ENCODE data around the gene TBC1D22A.
A peak's percentile ranks its signal among the peaks of the same experiment; 100 is the strongest.

Gene TBC1D22A

DNA sequence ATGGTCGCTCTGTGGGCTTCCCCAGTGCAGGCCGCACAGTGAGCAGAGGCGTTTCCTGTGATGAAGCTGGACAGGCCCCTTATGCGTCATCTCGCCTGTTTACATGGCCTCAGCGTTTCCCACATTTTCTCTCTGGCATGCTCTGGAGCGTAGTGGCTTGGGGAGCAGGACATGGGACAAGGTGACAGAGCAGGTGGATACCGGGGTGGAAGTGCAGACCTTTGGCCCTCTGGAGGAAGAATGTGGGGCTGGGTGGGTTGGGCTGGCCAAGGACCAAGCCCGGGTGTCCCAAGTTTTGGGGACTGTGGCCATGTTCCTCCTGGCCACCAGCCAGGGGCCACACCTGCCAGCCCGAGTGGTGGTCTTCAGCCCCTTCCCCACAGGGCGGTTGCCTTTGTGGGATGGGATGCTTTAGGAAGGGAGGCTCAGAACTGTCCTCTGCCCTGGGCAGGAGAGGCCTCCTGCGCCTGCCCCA is 446.6 kb downstream of the TBC1D22A start:
- TF ChIP-seq, protein P1, sequence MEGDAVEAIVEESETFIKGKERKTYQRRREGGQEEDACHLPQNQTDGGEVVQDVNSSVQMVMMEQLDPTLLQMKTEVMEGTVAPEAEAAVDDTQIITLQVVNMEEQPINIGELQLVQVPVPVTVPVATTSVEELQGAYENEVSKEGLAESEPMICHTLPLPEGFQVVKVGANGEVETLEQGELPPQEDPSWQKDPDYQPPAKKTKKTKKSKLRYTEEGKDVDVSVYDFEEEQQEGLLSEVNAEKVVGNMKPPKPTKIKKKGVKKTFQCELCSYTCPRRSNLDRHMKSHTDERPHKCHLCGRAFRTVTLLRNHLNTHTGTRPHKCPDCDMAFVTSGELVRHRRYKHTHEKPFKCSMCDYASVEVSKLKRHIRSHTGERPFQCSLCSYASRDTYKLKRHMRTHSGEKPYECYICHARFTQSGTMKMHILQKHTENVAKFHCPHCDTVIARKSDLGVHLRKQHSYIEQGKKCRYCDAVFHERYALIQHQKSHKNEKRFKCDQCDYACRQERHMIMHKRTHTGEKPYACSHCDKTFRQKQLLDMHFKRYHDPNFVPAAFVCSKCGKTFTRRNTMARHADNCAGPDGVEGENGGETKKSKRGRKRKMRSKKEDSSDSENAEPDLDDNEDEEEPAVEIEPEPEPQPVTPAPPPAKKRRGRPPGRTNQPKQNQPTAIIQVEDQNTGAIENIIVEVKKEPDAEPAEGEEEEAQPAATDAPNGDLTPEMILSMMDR (IDR thresholded peaks at IDR 0.05; ENCODE audit: low read length, missing control alignments) = no peak
- H3K4me3 ChIP-seq (replicated peaks; ENCODE audit: low read depth, low read length) = no peak overlapping the region
- DNase-seq (ENCODE audit: low read depth) = peak; percentile 24

- no peak for DNase-seq (ENCODE audit: low read depth)
- no peak overlapping the region for H3K4me3 ChIP-seq (replicated peaks; ENCODE audit: low read depth, low read length)
- TF ChIP-seq, protein P1 (IDR thresholded peaks at IDR 0.05; ENCODE audit: low read length, missing control alignments) = no peak
These were observed 447.1 kb downstream of the TBC1D22A start for GRCh38 chr22:47209547-47210023.

GRCh38 chr22:47210112-47210657 is 447.7 kb downstream of the TBC1D22A start:
- no peak overlapping the region for H3K4me3 ChIP-seq (replicated peaks; ENCODE audit: low read depth, low read length)
- TF ChIP-seq, protein P1 (IDR thresholded peaks at IDR 0.05; ENCODE audit: low read length, missing control alignments) = no peak
- DNase-seq (ENCODE audit: low read depth) = no peak

GRCh38 chr22:47210686-47211085 is 448.2 kb downstream of the TBC1D22A start:
- TF ChIP-seq, protein P1 (IDR thresholded peaks at IDR 0.05; ENCODE audit: low read length, missing control alignments) = no peak
- DNase-seq (ENCODE audit: low read depth) = no peak

DNA sequence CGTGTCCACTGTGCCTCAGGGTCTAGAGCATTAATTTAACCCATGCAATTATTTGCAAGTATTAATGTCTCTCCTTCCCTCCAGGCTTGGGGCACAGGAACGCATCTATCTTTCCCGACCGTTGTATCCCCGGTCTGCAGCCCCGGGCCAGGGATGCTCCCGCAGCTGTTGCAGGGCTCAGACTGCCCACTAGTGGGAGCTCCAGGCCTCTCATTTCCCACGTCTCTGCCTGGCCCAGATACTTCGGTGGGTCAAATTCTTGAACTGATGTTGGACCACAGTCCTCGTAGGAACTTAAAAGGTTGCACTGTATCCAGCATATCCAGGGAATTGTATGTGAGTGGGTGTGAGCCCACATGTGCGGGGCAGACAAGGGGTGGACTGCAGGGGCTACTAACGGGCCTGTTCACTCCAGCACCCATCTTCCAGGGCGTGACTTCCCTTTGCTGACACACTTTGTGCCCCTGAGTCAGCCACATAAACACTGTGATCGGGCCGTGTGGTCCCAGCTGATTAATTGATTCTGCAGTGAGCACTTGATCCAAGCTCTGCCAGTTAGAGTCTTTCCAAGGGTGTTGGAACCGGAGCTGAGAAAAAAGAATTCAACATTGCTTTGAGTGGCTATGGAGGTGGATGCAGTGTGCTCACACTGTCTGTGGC is 451.3 kb downstream of the TBC1D22A start:
- DNase-seq (ENCODE audit: low read depth) = peak; percentile 24
- TF ChIP-seq, protein P1 (IDR thresholded peaks at IDR 0.05; ENCODE audit: low read length, missing control alignments) = peak; percentile 61
- no peak overlapping the region for H3K4me3 ChIP-seq (replicated peaks; ENCODE audit: low read depth, low read length)

More at GRCh38 chr22:47210686-47211085, 448.2 kb downstream of the TBC1D22A start:
- H3K4me3 ChIP-seq (replicated peaks; ENCODE audit: low read depth, low read length) = no peak overlapping the region

DNA sequence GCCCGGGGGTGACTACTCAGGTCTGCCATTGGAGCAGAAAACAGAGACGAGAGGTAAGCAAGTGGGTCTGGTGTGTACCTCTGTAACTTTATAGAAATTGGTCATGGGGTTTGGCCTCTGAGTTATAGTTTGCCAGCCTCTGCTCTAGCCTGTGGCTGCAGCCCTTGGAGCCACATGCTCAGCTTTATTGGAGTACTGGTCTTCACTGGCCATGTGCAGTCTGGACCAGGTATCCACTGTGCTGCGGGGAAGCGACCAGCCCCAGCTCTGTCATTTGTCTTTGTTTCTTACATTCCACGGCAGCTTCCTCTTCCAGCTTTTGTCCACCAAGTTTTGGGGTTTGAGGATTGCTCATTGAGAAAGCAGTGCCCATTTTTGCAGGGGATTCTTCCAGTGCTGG is 453.4 kb downstream of the TBC1D22A start:
- no peak for DNase-seq (ENCODE audit: low read depth)
- H3K4me3 ChIP-seq (replicated peaks; ENCODE audit: low read depth, low read length) = no peak overlapping the region
- TF ChIP-seq, protein P1 (IDR thresholded peaks at IDR 0.05; ENCODE audit: low read length, missing control alignments) = no peak
